Embryonic facial prominence (tissue), 1 donor: ENCODE measurements around the gene MCM3AP.
"Not testable (repeated sequence)": the region's sequence is repeated elsewhere in the genome, so short reads cannot be mapped to it uniquely, and the experiment has no call there.

ENCODE experiments used
- DNase-seq: peaks from one replicate; pipeline ENCODE4 v3.0.0-alpha.2; 2016; ENCODE audit errors: extremely low spot score

MCM3AP gene

GRCh38 chr21:46311568-46311967 lies 26.2 kb upstream of the MCM3AP start:
- DNase-seq: no peak

- DNase-seq: not testable (repeated sequence)
These were observed 24.8 kb upstream of the MCM3AP start for GRCh38 chr21:46310260-46310659.

GRCh38 chr21:46308431-46308830 lies 23.0 kb upstream of the MCM3AP start:
- no peak for DNase-seq

GRCh38 chr21:46307625-46308024 lies 22.2 kb upstream of the MCM3AP start:
- no peak for DNase-seq

- no peak for DNase-seq
These were observed 19.5 kb upstream of the MCM3AP start for GRCh38 chr21:46304955-46305354.

- no peak for DNase-seq
These were observed 19.0 kb upstream of the MCM3AP start for GRCh38 chr21:46304437-46304836.

GRCh38 chr21:46301759-46302158 lies 16.3 kb upstream of the MCM3AP start:
- no peak for DNase-seq

- no peak for DNase-seq
These were observed 13.8 kb upstream of the MCM3AP start for GRCh38 chr21:46299167-46299566.

GRCh38 chr21:46297338-46298271 lies 12.2 kb upstream of the MCM3AP start:
- no peak for DNase-seq

GRCh38 chr21:46295996-46296752 lies 10.8 kb upstream of the MCM3AP start:
- DNase-seq: no peak

- no peak for DNase-seq
These were observed 9.9 kb upstream of the MCM3AP start for GRCh38 chr21:46295177-46295770.

GRCh38 chr21:46294647-46295176 lies 9.3 kb upstream of the MCM3AP start:
- no peak for DNase-seq

- DNase-seq: no peak
These were observed 6.2 kb upstream of the MCM3AP start for GRCh38 chr21:46291561-46291960.

- no peak for DNase-seq
These were observed 4.3 kb upstream of the MCM3AP start for GRCh38 chr21:46289655-46290179.

- no peak for DNase-seq
These were observed 2.1 kb upstream of the MCM3AP start for GRCh38 chr21:46287541-46287940.

- DNase-seq: no peak
These were observed 1.2 kb upstream of the MCM3AP start for GRCh38 chr21:46286648-46287002.

- peak; percentile 82 for DNase-seq
These were observed 593 bp upstream of the MCM3AP start, which contains the start of gene YBEY for GRCh38 chr21:46285761-46286647. Gene YBEY, plus strand, starts transcription at chr21:46286342. Its CDS starts 572 bp downstream, at chr21:46286914.

- no peak for DNase-seq
These were observed 678 bp downstream of the MCM3AP start for GRCh38 chr21:46284733-46285132.

- no peak for DNase-seq
These were observed 1.2 kb downstream of the MCM3AP start for GRCh38 chr21:46284077-46284644.

- DNase-seq: no peak
These were observed 10.5 kb downstream of the MCM3AP start for GRCh38 chr21:46274797-46275390.
